Trophoblast cell (in vitro differentiated cells and primary cell): ENCODE results near the gene SNX24.

ENCODE experiments used
- DNase-seq, 2 donors: peaks; one replicate each; pipeline ENCODE4 v3.0.0-alpha.2; 2016
- H2AFZ ChIP-seq: 2 replicates; pipeline ENCODE4 v1.6.1; 2013; ENCODE audit warnings: low read length, moderate library complexity, mild to moderate bottlenecking; ENCODE audit not compliant: insufficient read depth, poor library complexity
- H2AK5ac ChIP-seq: 2 replicates; pipeline ENCODE4 v1.6.1; 2013; ENCODE audit warnings: mild to moderate bottlenecking, low read length
- H2BK120ac ChIP-seq: 2 replicates; pipeline ENCODE4 v1.6.1; 2013; ENCODE audit warnings: low read length, mild to moderate bottlenecking, moderate library complexity; ENCODE audit not compliant: insufficient read depth, poor library complexity
- H2BK12ac ChIP-seq: 2 replicates; pipeline ENCODE4 v1.6.1; 2013; ENCODE audit warnings: mild to moderate bottlenecking, low read length, moderate library complexity
- H2BK5ac ChIP-seq: 2 replicates; pipeline ENCODE4 v1.6.1; 2013; ENCODE audit warnings: low read length, low read depth, moderate library complexity, mild to moderate bottlenecking; ENCODE audit not compliant: poor library complexity
- H3K14ac ChIP-seq: 2 replicates; pipeline ENCODE4 v1.6.1; 2013; ENCODE audit warnings: mild to moderate bottlenecking, low read length
- H3K18ac ChIP-seq: 2 replicates; pipeline ENCODE4 v1.6.1; 2013; ENCODE audit warnings: mild to moderate bottlenecking, low read length
- H3K23ac ChIP-seq: 2 replicates; pipeline ENCODE4 v1.6.1; 2013; ENCODE audit warnings: low read length
- H3K27ac ChIP-seq: 2 replicates; pipeline ENCODE4 v1.5.1; 2013; ENCODE audit warnings: low read depth, mild to moderate bottlenecking, inconsistent platforms, low read length, moderate library complexity
- H3K27me3 ChIP-seq: 2 replicates; pipeline ENCODE4 v1.6.1; 2013; ENCODE audit warnings: inconsistent platforms, mild to moderate bottlenecking, low read length, moderate library complexity; ENCODE audit not compliant: insufficient read depth
- H3K36me3 ChIP-seq, 2 experiments: 1 replicate in 1 of 2; 2 replicates in 1 of 2; pipeline ENCODE4 v1.6.1; 2013; ENCODE audit warnings: low read length in 2 of 2, mild to moderate bottlenecking in 2 of 2, moderate library complexity in 1 of 2; ENCODE audit not compliant: insufficient read depth in 2 of 2, control insufficient read depth in 1 of 2
- H3K4ac ChIP-seq: 2 replicates; pipeline ENCODE4 v1.6.1; 2013; ENCODE audit warnings: low read depth, mild to moderate bottlenecking, low read length, moderate library complexity
- H3K4me1 ChIP-seq, 2 experiments: 1 replicate in 1 of 2; 2 replicates in 1 of 2; pipeline ENCODE4 v1.6.1; 2013; ENCODE audit warnings: low read length in 2 of 2, mild to moderate bottlenecking in 2 of 2, moderate library complexity in 1 of 2; ENCODE audit not compliant: insufficient read depth in 2 of 2, control insufficient read depth in 1 of 2
- H3K4me2 ChIP-seq: 2 replicates; pipeline ENCODE4 v1.6.1; 2013; ENCODE audit warnings: inconsistent platforms, mild to moderate bottlenecking, low read length, moderate library complexity
- H3K4me3 ChIP-seq: 2 replicates; pipeline ENCODE4 v1.5.1; 2013; ENCODE audit warnings: mild to moderate bottlenecking, low read depth, low read length, inconsistent platforms
- H3K79me1 ChIP-seq: one replicate; pipeline ENCODE4 v1.6.1; 2013; ENCODE audit warnings: low read length
- H3K79me2 ChIP-seq: 2 replicates; pipeline ENCODE4 v1.6.1; 2013; ENCODE audit warnings: low read length, mild to moderate bottlenecking; ENCODE audit not compliant: control insufficient read depth, insufficient read depth, poor library complexity
- H3K9ac ChIP-seq: 2 replicates; pipeline ENCODE4 v1.6.1; 2013; ENCODE audit warnings: mild to moderate bottlenecking, low read length
- H3K9me3 ChIP-seq: 2 replicates; pipeline ENCODE4 v1.6.1; 2013; ENCODE audit warnings: low read depth, mild to moderate bottlenecking, control low read depth, inconsistent platforms, low read length; ENCODE audit not compliant: insufficient read depth
- H4K12ac ChIP-seq: 2 replicates; pipeline ENCODE4 v1.6.1; 2013; ENCODE audit warnings: low read depth, mild to moderate bottlenecking, low read length, moderate library complexity
- H4K8ac ChIP-seq: 2 replicates; pipeline ENCODE4 v1.6.1; 2013; ENCODE audit warnings: low read depth, mild to moderate bottlenecking, low read length, moderate library complexity
- H4K91ac ChIP-seq: one replicate; pipeline ENCODE4 v1.6.1; 2013; ENCODE audit warnings: low read depth, mild to moderate bottlenecking, low read length, moderate library complexity
- WGBS: extraction: QIAGEN DNeasy Blood & Tissue Kit; methylation state at CpG from one replicate; pipeline ENCODE4 v1.1.7; 2013; ENCODE audit warnings: missing lambda C conversion rate; ENCODE audit not compliant: insufficient read length, insufficient coverage; ENCODE audit errors: extremely low coverage; 5-methylcytosine and 5-hydroxymethylcytosine counted together

SNX24 gene

GRCh38 chr5:122882831-122883230, 37.4 kb downstream of the SNX24 start:
- no peak overlapping the region for H4K12ac ChIP-seq
- no peaks in the 10 kb centered on the region for H3K4me1 ChIP-seq
- no peaks in the 10 kb centered on the region for H3K79me2 ChIP-seq
- no peak overlapping the region for H3K9ac ChIP-seq
- H3K4me3 ChIP-seq: no peak overlapping the region
- no peak overlapping the region for H2BK12ac ChIP-seq
- H4K8ac ChIP-seq: no peak overlapping the region
- no peak overlapping the region for H3K4me2 ChIP-seq
- no peak overlapping the region for H3K27ac ChIP-seq
- H3K9me3 ChIP-seq: no peaks in the 10 kb centered on the region
- no peak overlapping the region for H3K4ac ChIP-seq
- peaks cover 0 to under 1% of the 10 kb centered on the region in 2 experiments for H3K36me3 ChIP-seq
- H3K18ac ChIP-seq: no peak overlapping the region
- H3K23ac ChIP-seq: no peak overlapping the region
- H2BK5ac ChIP-seq: no peak overlapping the region
- no peaks in the 10 kb centered on the region for H3K27me3 ChIP-seq
- no peak for DNase-seq
- H3K14ac ChIP-seq: no peak overlapping the region
- no peak overlapping the region for H4K91ac ChIP-seq
- WGBS: no CpG with 5 or more reads among the region's 3 CpGs
- no peak overlapping the region for H2BK120ac ChIP-seq
- no peak overlapping the region for H2AK5ac ChIP-seq
- H3K79me1 ChIP-seq: no peaks in the 10 kb centered on the region
- H2AFZ ChIP-seq: no peak overlapping the region

GRCh38 chr5:122885045-122885517, 39.7 kb downstream of the SNX24 start:
- H2BK120ac ChIP-seq: peak overlapping the region; percentile 24
- H3K79me1 ChIP-seq: no peaks in the 10 kb centered on the region
- peak overlapping the region; percentile 29 for H3K4ac ChIP-seq
- H2AFZ ChIP-seq: no peak overlapping the region
- no peak overlapping the region for H3K27ac ChIP-seq
- H3K36me3 ChIP-seq: no peaks in the 10 kb centered on the region
- H4K8ac ChIP-seq: peak overlapping the region; percentile 66
- no peaks in the 10 kb centered on the region for H3K9me3 ChIP-seq
- H3K4me3 ChIP-seq: no peak overlapping the region
- no peak overlapping the region for H3K14ac ChIP-seq
- no peak overlapping the region for H3K4me2 ChIP-seq
- no peak overlapping the region for H2BK5ac ChIP-seq
- H2AK5ac ChIP-seq: no peak overlapping the region
- H3K23ac ChIP-seq: no peak overlapping the region
- no peaks in the 10 kb centered on the region for H3K4me1 ChIP-seq
- no peak overlapping the region for H4K12ac ChIP-seq
- no CpG with 5 or more reads among the region's 1 CpG for WGBS
- no peak overlapping the region for H2BK12ac ChIP-seq
- no peaks in the 10 kb centered on the region for H3K79me2 ChIP-seq
- no peaks in the 10 kb centered on the region for H3K27me3 ChIP-seq
- peak overlapping the region; percentile 77 for H3K18ac ChIP-seq
- no peak for DNase-seq
- H3K9ac ChIP-seq: no peak overlapping the region
- H4K91ac ChIP-seq: no peak overlapping the region

- no CpG with 5 or more reads among the region's 6 CpGs for WGBS
- no peaks in the 10 kb centered on the region for H3K79me1 ChIP-seq
- no peak overlapping the region for H2AK5ac ChIP-seq
- H3K4me1 ChIP-seq: no peaks in the 10 kb centered on the region
- H3K9ac ChIP-seq: no peak overlapping the region
- H3K14ac ChIP-seq: no peak overlapping the region
- no peak overlapping the region for H3K4me3 ChIP-seq
- H2AFZ ChIP-seq: no peak overlapping the region
- H3K9me3 ChIP-seq: no peaks in the 10 kb centered on the region
- no peak for DNase-seq
- no peak overlapping the region for H3K4me2 ChIP-seq
- no peak overlapping the region for H3K4ac ChIP-seq
- H4K91ac ChIP-seq: no peak overlapping the region
- H2BK120ac ChIP-seq: no peak overlapping the region
- no peak overlapping the region for H3K23ac ChIP-seq
- H3K36me3 ChIP-seq: no peaks in the 10 kb centered on the region
- no peak overlapping the region for H2BK5ac ChIP-seq
- H3K18ac ChIP-seq: no peak overlapping the region
- H3K27ac ChIP-seq: no peak overlapping the region
- no peak overlapping the region for H4K8ac ChIP-seq
- no peak overlapping the region for H4K12ac ChIP-seq
- H3K27me3 ChIP-seq: no peaks in the 10 kb centered on the region
- H2BK12ac ChIP-seq: no peak overlapping the region
- no peaks in the 10 kb centered on the region for H3K79me2 ChIP-seq
Observed at GRCh38 chr5:122885891-122886290, 40.5 kb downstream of the SNX24 start.

GRCh38 chr5:122895141-122895540, 49.7 kb downstream of the SNX24 start:
- Histone ChIP-seq H3K23ac (no peak overlapping the region), H3K9me3 (no peaks in the 10 kb centered on the region), H3K4me2 (no peak overlapping the region), H2BK12ac (no peak overlapping the region), H3K14ac (no peak overlapping the region), H3K4ac (no peak overlapping the region), H3K9ac (no peak overlapping the region), H3K4me3 (no peak overlapping the region), H4K91ac (no peak overlapping the region), H4K8ac (no peak overlapping the region), H3K79me1 (no peaks in the 10 kb centered on the region), H2AK5ac (no peak overlapping the region), H3K79me2 (no peaks in the 10 kb centered on the region), H3K4me1 (no peaks in the 10 kb centered on the region), H2BK120ac (no peak overlapping the region), H2BK5ac (no peak overlapping the region), H3K27me3 (no peaks in the 10 kb centered on the region), H3K27ac (no peak overlapping the region), H4K12ac (no peak overlapping the region), H2AFZ (no peak overlapping the region), H3K36me3 (peaks cover 0 to 5% of the 10 kb centered on the region in 2 experiments), H3K18ac (no peak overlapping the region)
- no peak for DNase-seq
- no CpG with 5 or more reads among the region's 1 CpG for WGBS
